ENCODE data around the gene C8G.

The C8G gene

GRCh38 chr9:136921307-136921706 lies 23.7 kb upstream of the C8G start:
- DNase-seq: no peak

- no peak for DNase-seq
Observed at GRCh38 chr9:136921718-136922117, 23.3 kb upstream of the C8G start.

- no peak for DNase-seq
Observed at GRCh38 chr9:136922540-136922939, 22.5 kb upstream of the C8G start.

GRCh38 chr9:136923881-136924280 lies 21.2 kb upstream of the C8G start:
- no peak for DNase-seq

GRCh38 chr9:136925414-136926153 lies 19.5 kb upstream of the C8G start:
- DNase-seq: no peak

GRCh38 chr9:136926154-136926704 lies 18.8 kb upstream of the C8G start:
- no peak for DNase-seq

- DNase-seq: no peak
Observed at GRCh38 chr9:136926749-136927148, 18.3 kb upstream of the C8G start.

GRCh38 chr9:136927343-136928271 lies 17.4 kb upstream of the C8G start:
- no peak for DNase-seq

GRCh38 chr9:136928591-136928990 lies 16.5 kb upstream of the C8G start:
- DNase-seq: no peak

- no peak for DNase-seq
Observed at GRCh38 chr9:136930014-136930413, 15.0 kb upstream of the C8G start.

GRCh38 chr9:136931611-136932130 lies 13.4 kb upstream of the C8G start:
- DNase-seq: no peak

GRCh38 chr9:136934277-136934676 lies 10.8 kb upstream of the C8G start:
- no peak for DNase-seq

- DNase-seq: no peak
Observed at GRCh38 chr9:136935651-136936050, 9.4 kb upstream of the C8G start.

- DNase-seq: no peak
Observed at GRCh38 chr9:136936645-136937170, 8.3 kb upstream of the C8G start.

GRCh38 chr9:136937186-136938001 lies 7.6 kb upstream of the C8G start:
- DNase-seq: no peak

- no peak for DNase-seq
Observed at GRCh38 chr9:136939431-136939995, 5.5 kb upstream of the C8G start.

- DNase-seq: no peak
Observed at GRCh38 chr9:136939996-136940525, 5.0 kb upstream of the C8G start.

GRCh38 chr9:136940526-136941230 lies 4.4 kb upstream of the C8G start:
- DNase-seq: no peak

GRCh38 chr9:136941231-136942111 lies 3.6 kb upstream of the C8G start:
- no peak for DNase-seq
